PC-9 (cell line): ENCODE results near the gene KIFC1.

Experiments
- EZH2 ChIP-seq: fragments of 200-600 bp; sonication (generic); IDR thresholded peaks from 2 replicates; pipeline ENCODE4 v1.8.0; 2017; ENCODE audit warnings: antibody characterized with exemption, low read depth
- TF ChIP-seq, protein P1 (sequence below): fragments of 200-600 bp; sonication (generic); conservative IDR thresholded peaks from 2 replicates; pipeline ENCODE4 v1.6.1; 2017; ENCODE audit warnings: mixed run types, antibody characterized with exemption, mild to moderate bottlenecking, moderate library complexity

DNA sequence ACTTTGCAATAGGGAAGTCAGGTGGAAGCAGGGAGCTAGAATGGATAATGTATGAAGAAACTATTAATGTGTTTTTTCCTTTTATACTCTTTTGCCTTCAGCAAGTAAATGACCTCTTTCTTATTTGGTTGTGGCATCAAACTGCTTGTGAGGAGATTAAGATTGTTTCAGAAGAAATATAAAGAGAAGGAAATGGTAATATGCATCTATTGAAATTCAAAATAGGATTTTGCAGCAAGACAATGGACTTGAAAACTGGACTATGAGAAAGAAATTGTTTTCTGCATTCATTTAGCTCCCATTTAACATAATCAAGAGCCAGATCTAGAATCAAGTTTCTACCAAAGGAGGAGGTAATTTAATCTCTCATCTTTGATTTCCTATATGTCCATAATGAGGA, 32.3 kb upstream of the KIFC1 start:
- TF ChIP-seq, protein P1, sequence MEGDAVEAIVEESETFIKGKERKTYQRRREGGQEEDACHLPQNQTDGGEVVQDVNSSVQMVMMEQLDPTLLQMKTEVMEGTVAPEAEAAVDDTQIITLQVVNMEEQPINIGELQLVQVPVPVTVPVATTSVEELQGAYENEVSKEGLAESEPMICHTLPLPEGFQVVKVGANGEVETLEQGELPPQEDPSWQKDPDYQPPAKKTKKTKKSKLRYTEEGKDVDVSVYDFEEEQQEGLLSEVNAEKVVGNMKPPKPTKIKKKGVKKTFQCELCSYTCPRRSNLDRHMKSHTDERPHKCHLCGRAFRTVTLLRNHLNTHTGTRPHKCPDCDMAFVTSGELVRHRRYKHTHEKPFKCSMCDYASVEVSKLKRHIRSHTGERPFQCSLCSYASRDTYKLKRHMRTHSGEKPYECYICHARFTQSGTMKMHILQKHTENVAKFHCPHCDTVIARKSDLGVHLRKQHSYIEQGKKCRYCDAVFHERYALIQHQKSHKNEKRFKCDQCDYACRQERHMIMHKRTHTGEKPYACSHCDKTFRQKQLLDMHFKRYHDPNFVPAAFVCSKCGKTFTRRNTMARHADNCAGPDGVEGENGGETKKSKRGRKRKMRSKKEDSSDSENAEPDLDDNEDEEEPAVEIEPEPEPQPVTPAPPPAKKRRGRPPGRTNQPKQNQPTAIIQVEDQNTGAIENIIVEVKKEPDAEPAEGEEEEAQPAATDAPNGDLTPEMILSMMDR, result no peak
- no peak for TF ChIP-seq EZH2
